HG03378 (cell line): ENCODE results near the gene TGM4.

Experiments used
- ATAC-seq: cut with Tn5 transposase; IDR thresholded peaks from one replicate; pipeline ENCODE4 v1.9.1; 2021; ENCODE audit warnings: mild to moderate bottlenecking, moderate library complexity; ENCODE audit not compliant: unreplicated experiment

The TGM4 gene

GRCh38 chr3:44877333-44877732, 2.9 kb downstream of the TGM4 start:
- no peak for ATAC-seq

- no peak for ATAC-seq
Measured at GRCh38 chr3:44880284-44880683, 5.9 kb downstream of the TGM4 start.

- ATAC-seq = no peak
Measured at GRCh38 chr3:44883213-44883955, 9.0 kb downstream of the TGM4 start.

GRCh38 chr3:44883999-44884431, 9.6 kb downstream of the TGM4 start:
- ATAC-seq = no peak

- no peak for ATAC-seq
Measured at GRCh38 chr3:44885618-44886017, 11.2 kb downstream of the TGM4 start.

GRCh38 chr3:44886561-44886960, 12.2 kb downstream of the TGM4 start:
- ATAC-seq = no peak

- ATAC-seq = no peak
Measured at GRCh38 chr3:44887101-44887500, 12.7 kb downstream of the TGM4 start.

GRCh38 chr3:44890258-44890657, 15.8 kb downstream of the TGM4 start:
- ATAC-seq = no peak

- ATAC-seq = no peak
Measured at GRCh38 chr3:44890852-44891251, 16.4 kb downstream of the TGM4 start.

- ATAC-seq = no peak
Measured at GRCh38 chr3:44892689-44893088, 18.3 kb downstream of the TGM4 start.

GRCh38 chr3:44893097-44893496, 18.7 kb downstream of the TGM4 start:
- no peak for ATAC-seq

- ATAC-seq = no peak
Measured at GRCh38 chr3:44894485-44894884, 20.1 kb downstream of the TGM4 start.

- ATAC-seq = no peak
Measured at GRCh38 chr3:44896440-44896839, 22.0 kb downstream of the TGM4 start.

GRCh38 chr3:44899683-44900367, 25.4 kb downstream of the TGM4 start:
- ATAC-seq = no peak

- ATAC-seq = no peak
Measured at GRCh38 chr3:44902628-44903027, 28.2 kb downstream of the TGM4 start.

- ATAC-seq = no peak
Measured at GRCh38 chr3:44903314-44903713, 28.9 kb downstream of the TGM4 start.

- ATAC-seq = no peak
Measured at GRCh38 chr3:44903751-44904150, 29.3 kb downstream of the TGM4 start.

- no peak for ATAC-seq
Measured at GRCh38 chr3:44905446-44906157, 31.2 kb downstream of the TGM4 start.

GRCh38 chr3:44906997-44907396, 32.6 kb downstream of the TGM4 start:
- no peak for ATAC-seq

GRCh38 chr3:44907612-44908011, 33.2 kb downstream of the TGM4 start:
- ATAC-seq = no peak

GRCh38 chr3:44909063-44909462, 34.7 kb downstream of the TGM4 start:
- ATAC-seq = no peak

- ATAC-seq = no peak
Measured at GRCh38 chr3:44910693-44911092, 36.3 kb downstream of the TGM4 start.
